Activated CD4-positive, alpha-beta memory T cell treated with anti-CD3 and anti-CD28 coated beads, Interleukin-2, amount 10 ng/mL, durations not matched to agents 7 days and 5 days (primary cell): ENCODE measurements around the gene EHF. TPM values are rescaled to one million over a fixed set of nuclear protein-coding genes. Genes with fewer than 3 reads are reported as not detected.

Experiments used
- CTCF ChIA-PET: fragments of 350-600 bp; sonication (Branson Sonifier 250); formaldehyde crosslinking; loops from one replicate; lab custom pipeline; 2021; ENCODE audit warnings: antibody characterized with exemption, inconsistent platforms; lab: Charles Lee
- POLR2A ChIA-PET: fragments of 350-600 bp; sonication (Branson Sonifier 250); formaldehyde crosslinking; loops from one replicate; lab custom pipeline; 2021; ENCODE audit warnings: antibody characterized with exemption; lab: Charles Lee
- DNase-seq: peaks from one replicate; pipeline ENCODE4 v3.0.0-alpha.2; 2020
- H3K27ac Mint-ChIP-seq: one replicate; pipeline ENCODE4 v1.8.0; 2021; ENCODE audit warnings: mild to moderate bottlenecking, mixed read lengths
- H3K27me3 Mint-ChIP-seq: one replicate; pipeline ENCODE4 v1.8.0; 2021; ENCODE audit warnings: mixed read lengths
- H3K36me3 Mint-ChIP-seq: one replicate; pipeline ENCODE4 v1.8.0; 2021; ENCODE audit warnings: low read depth, mixed read lengths
- H3K4me1 Mint-ChIP-seq: one replicate; pipeline ENCODE4 v1.8.0; 2021; ENCODE audit warnings: mixed read lengths
- H3K4me3 Mint-ChIP-seq: one replicate; pipeline ENCODE4 v1.8.0; 2021; ENCODE audit warnings: mild to moderate bottlenecking, mixed read lengths
- H3K9me3 Mint-ChIP-seq: one replicate; pipeline ENCODE4 v1.8.0; 2021; ENCODE audit warnings: mixed read lengths
- total RNA-seq, 2 experiments: library from RNA; stranded (reverse); gene quantifications; one replicate each; pipeline ENCODE4 v1.2.3, GENCODE V29; 2021

EHF gene
- total RNA-seq, 2 experiments from 2014 or later, result not detected

DNA sequence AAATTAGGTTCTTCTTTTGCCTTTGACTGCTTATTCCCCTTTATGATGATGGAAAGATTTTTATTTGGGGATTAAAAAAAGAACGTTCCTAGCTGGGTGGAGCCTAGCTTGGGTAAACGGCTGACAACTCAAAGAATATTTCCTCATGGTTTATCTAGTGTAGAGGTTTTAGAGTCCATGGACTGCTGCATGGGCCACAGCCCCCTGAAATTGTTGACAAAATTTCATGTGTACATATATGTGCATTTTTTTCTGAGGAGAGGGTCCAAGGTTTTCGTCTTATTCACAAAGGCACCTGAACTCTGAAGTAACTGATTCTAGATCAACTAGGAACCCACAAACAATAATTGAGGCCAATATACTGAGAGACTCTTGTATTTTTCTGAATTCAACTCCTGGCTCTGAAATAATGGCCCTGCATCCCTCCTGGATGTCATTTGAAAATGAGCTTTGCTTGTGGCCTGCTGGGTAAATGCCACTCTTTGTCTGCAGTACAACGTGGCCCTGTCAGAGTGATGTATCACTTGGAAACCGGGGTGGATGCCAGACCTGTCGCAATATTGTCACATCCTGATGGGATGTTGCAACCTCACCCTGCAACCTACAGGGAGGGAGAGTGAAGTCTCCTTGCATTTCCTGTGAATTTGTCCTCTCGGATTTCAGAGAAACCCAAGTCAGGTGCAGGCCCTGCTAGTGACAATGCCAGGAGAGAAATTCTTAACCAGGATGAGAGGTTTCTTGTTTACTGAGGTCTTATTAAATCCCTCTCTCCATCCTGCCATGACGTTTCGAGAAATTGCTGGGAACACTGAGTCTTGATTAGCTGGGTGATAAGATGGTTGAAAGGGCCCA is 33.8 kb downstream of the EHF start:
- peaks cover 20% of the 10 kb centered on the region for H3K4me1 Mint-ChIP-seq
- no peak overlapping the region for H3K27ac Mint-ChIP-seq
- peaks cover 63% of the 10 kb centered on the region for H3K27me3 Mint-ChIP-seq
- no peak for DNase-seq
- no peaks in the 10 kb centered on the region for H3K9me3 Mint-ChIP-seq
- no peaks in the 10 kb centered on the region for H3K36me3 Mint-ChIP-seq
- H3K4me3 Mint-ChIP-seq, result no peak overlapping the region
- POLR2A ChIA-PET, result no interaction called here
- CTCF ChIA-PET, result no interaction called here

DNA sequence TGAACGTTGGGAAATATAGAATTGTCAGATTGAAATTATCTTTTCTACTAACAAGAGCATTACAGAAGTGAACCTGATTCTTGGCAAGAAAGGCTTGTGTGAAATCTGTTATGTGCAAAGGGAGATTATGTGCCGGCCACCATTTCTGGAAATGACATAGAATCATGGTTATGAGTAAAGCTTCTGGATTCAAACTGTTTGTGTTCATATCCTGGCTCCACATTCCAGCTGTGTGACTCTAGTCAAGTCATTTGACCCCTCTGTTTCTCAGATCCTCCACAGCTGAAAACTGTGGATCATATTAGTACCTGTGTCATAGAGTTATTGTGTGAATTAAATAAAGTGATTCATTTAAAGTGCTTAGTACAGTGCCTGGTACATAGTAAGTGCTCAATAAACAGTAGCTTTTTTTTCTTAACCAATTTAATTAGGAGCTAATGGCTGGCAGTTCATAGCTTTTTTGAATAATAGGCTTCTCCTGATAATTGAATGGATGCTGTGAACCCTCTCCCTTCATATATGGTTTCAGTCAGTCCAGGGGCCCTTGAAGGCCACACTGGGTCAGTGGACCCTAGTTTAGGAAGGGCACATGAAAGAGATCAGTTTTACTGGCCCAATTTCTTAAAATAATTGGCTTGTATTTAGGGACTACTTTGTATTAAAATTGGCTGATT is 34.6 kb downstream of the EHF start:
- Mint-ChIP-seq H3K4me3 (no peak overlapping the region), H3K4me1 (peaks cover 13% of the 10 kb centered on the region), H3K9me3 (no peaks in the 10 kb centered on the region), H3K27me3 (peaks cover 66% of the 10 kb centered on the region), H3K27ac (no peak overlapping the region), H3K36me3 (no peaks in the 10 kb centered on the region)
- POLR2A ChIA-PET, result no interaction called here
- no peak for DNase-seq
- CTCF ChIA-PET, result no interaction called here

DNA sequence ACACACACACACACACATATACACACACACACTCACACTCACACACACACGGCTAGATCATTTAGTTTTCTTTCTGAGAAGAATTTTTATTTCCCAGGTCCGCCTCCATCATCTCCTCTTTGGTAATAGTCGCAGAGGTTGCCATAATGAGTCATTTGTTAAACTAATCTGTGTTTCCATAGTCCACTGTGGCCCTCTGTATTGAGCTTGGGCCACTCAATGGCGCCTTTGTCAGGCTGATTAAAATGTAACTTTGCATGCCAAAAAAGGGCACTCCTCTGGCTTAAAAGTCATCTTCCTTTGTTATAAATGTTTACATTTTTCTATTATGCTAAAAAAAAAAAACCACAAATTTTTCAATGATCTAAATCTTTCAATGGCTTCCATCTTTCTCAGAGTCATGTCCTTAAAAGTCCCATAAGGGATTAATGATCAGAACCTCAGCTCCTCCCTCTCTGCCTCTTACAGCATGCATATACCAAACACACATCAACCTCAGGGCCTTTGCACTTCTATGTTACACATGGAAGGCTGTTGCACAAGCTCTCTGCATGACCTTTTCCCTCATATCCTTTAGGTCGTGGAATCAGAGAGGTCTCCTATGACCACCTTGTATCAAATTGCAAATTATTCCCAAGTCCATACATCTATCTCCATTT is 35.3 kb downstream of the EHF start:
- Mint-ChIP-seq H3K4me1 (peaks cover 8% of the 10 kb centered on the region), H3K36me3 (no peaks in the 10 kb centered on the region), H3K27ac (no peak overlapping the region), H3K4me3 (no peak overlapping the region), H3K27me3 (peaks cover 71% of the 10 kb centered on the region), H3K9me3 (no peaks in the 10 kb centered on the region)
- CTCF ChIA-PET, result no interaction called here
- POLR2A ChIA-PET, result no interaction called here
- no peak for DNase-seq

DNA sequence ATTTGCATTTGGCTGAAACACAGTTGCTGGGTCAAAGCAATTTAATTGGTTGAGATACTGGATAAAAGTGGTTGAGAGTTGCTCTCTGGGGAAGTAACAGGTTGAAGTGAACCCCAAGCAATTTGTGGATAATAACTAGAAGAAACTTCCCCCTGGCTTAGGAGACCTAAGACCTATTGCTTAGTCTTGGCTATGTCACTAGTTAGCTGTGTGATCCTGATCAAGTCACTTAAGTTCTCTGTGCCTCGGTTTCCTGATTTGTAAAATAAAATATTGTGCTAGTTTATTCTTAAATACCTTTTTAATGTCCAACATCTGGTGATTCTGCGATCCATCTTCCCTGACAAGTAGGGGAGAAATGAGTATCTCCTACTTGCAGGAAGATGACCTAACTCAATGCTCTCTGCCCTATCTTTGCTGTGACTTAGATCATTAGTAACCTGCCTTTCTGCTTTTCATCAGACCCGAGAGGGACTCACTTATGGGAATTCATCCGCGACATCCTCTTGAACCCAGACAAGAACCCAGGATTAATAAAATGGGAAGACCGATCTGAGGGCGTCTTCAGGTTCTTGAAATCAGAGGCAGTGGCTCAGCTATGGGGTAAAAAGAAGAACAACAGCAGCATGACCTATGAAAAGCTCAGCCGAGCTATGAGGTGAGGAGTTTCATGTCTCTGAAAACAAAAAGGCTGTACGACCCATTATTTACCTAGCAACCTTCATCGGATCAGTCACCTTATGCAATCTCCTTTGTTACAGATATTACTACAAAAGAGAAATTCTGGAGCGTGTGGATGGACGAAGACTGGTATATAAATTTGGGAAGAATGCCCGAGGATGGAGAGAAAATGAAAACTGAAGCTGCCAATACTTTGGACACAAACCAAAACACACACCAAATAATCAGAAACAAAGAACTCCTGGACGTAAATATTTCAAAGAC is 37.5 kb downstream of the EHF start:
- peaks cover 70% of the 10 kb centered on the region for H3K27me3 Mint-ChIP-seq
- CTCF ChIA-PET, result no interaction called here
- POLR2A ChIA-PET, result no interaction called here

DNA sequence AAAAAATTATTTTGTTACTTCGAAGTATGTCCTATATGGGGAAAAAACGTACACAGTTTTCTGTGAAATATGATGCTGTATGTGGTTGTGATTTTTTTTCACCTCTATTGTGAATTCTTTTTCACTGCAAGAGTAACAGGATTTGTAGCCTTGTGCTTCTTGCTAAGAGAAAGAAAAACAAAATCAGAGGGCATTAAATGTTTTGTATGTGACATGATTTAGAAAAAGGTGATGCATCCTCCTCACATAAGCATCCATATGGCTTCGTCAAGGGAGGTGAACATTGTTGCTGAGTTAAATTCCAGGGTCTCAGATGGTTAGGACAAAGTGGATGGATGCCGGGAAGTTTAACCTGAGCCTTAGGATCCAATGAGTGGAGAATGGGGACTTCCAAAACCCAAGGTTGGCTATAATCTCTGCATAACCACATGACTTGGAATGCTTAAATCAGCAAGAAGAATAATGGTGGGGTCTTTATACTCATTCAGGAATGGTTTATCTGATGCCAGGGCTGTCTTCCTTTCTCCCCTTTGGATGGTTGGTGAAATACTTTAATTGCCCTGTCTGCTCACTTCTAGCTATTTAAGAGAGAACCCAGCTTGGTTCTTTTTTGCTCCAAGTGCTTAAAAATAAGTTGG is 38.3 kb downstream of the EHF start:
- no peaks in the 10 kb centered on the region for H3K36me3 Mint-ChIP-seq
- DNase-seq, result no peak
- POLR2A ChIA-PET, result no interaction called here
- H3K4me3 Mint-ChIP-seq, result no peak overlapping the region
- no peak overlapping the region for H3K27ac Mint-ChIP-seq
- CTCF ChIA-PET, result no interaction called here
- H3K9me3 Mint-ChIP-seq, result no peaks in the 10 kb centered on the region
- H3K4me1 Mint-ChIP-seq, result no peaks in the 10 kb centered on the region
- peaks cover 70% of the 10 kb centered on the region for H3K27me3 Mint-ChIP-seq

More for the DNA sequence above, 37.5 kb downstream of the EHF start:
- no peaks in the 10 kb centered on the region for H3K9me3 Mint-ChIP-seq
- no peak overlapping the region for H3K4me3 Mint-ChIP-seq
- H3K27ac Mint-ChIP-seq, result no peak overlapping the region
- DNase-seq, result no peak
- H3K4me1 Mint-ChIP-seq, result no peaks in the 10 kb centered on the region
- no peaks in the 10 kb centered on the region for H3K36me3 Mint-ChIP-seq

DNA sequence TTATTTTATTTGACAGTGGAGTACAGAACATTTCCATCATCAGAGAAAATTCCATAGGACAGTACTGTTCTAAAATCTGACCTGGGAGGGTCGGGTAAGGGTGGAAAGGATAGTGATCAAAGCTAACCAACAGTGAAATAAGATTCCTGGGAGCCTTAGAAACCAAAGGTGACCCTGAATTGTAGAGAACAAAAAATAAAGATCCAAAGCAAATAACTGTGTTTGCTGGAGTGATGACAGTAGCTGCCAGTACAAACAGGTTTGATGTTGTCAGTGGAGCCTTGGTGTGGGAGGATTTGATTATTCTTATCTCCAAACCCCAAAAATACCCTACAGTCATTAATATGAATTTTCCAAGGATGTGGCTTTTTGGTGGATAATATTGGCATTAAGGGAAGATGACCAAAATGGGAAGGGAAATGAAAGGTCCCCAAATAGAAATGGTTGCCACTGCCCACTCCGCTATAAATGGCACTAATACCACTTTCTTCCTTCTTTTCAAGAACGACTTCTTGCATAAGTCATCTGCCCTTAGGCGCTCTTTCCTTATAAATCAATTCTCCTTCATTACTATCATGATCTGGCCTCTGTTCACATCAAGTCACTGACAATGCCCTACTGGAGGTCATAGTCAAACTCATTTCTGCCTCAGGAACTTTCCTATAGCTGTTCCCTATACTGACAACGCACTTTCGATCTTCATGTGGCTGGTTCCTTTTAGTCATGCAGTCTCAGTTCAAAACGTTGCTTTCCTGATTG is 44.4 kb downstream of the EHF start:
- no peaks in the 10 kb centered on the region for H3K36me3 Mint-ChIP-seq
- H3K4me1 Mint-ChIP-seq, result peaks cover 6% of the 10 kb centered on the region
- CTCF ChIA-PET, result no interaction called here
- no peak overlapping the region for H3K4me3 Mint-ChIP-seq
- DNase-seq, result no peak
- POLR2A ChIA-PET, result no interaction called here
- H3K9me3 Mint-ChIP-seq, result no peaks in the 10 kb centered on the region
- H3K27ac Mint-ChIP-seq, result no peak overlapping the region
- H3K27me3 Mint-ChIP-seq, result peaks cover 52% of the 10 kb centered on the region

DNA sequence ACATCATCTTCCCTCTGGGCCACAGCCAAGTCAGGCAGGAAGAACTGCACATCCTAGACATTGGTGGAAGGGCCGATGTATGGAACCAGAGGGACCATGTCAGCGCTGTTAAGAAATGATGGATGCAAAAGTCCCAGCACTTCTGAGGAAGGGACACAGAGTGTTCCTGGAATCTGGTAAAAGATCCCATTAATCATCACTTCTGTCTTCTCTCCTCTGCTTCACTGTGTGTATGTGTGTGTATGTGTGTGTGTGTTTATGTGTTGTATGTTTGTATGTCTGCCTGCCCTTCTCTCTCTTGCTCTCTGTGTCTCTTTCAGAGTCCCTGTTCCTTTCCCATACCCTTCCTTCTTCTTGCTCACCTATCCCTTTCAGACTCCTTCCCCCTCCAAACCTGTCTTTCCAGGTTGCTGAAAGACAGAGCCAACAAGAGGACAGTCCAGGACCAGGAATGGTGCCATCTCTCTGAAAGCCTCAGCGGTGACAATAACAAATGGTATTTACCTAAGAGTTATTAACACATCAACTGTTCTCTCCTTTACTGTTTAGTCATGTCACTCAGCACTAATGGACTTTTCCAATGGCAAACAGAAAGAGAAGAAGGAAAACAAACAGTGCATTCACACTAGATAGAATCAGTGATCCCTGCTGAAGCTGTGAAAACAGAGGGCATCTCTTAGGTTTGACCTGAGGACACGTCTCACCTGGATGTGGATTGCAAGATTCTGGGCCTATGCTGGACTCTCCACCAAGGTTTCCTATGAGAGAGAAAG is 47.1 kb downstream of the EHF start:
- Mint-ChIP-seq H3K4me3 (no peak overlapping the region), H3K9me3 (no peaks in the 10 kb centered on the region), H3K36me3 (no peaks in the 10 kb centered on the region), H3K27ac (no peak overlapping the region), H3K4me1 (peaks cover 6% of the 10 kb centered on the region), H3K27me3 (peaks cover 45% of the 10 kb centered on the region)
- CTCF ChIA-PET, result no interaction called here
- no peak for DNase-seq
- POLR2A ChIA-PET, result no interaction called here

DNA sequence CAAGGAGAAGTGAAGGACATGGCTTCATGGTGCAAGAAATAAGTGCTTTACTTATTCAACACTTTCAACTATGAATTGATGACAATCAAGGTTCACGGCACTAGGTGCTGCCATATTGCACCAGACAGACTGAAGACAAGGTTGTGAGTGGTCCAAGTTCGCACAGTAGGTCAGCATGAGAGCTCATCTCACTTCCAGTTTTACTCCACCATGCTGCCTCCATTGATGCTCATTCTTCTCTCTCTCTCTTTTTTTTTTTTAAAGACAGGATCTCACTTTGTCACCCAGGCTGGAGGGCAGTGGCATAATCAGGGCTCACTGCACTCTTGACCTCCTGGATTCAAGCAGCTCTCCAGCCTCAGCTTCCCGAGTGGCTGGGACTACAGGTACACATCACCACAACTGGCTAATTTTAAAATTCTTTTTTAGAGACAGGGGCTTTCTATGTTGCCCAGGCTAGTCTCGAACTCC is 47.7 kb downstream of the EHF start:
- Mint-ChIP-seq H3K9me3 (no peaks in the 10 kb centered on the region), H3K4me3 (no peak overlapping the region), H3K4me1 (peaks cover 6% of the 10 kb centered on the region), H3K36me3 (no peaks in the 10 kb centered on the region), H3K27me3 (peaks cover 42% of the 10 kb centered on the region), H3K27ac (no peak overlapping the region)
- DNase-seq, result no peak
- ChIA-PET POLR2A (no interaction called here), CTCF (no interaction called here)

DNA sequence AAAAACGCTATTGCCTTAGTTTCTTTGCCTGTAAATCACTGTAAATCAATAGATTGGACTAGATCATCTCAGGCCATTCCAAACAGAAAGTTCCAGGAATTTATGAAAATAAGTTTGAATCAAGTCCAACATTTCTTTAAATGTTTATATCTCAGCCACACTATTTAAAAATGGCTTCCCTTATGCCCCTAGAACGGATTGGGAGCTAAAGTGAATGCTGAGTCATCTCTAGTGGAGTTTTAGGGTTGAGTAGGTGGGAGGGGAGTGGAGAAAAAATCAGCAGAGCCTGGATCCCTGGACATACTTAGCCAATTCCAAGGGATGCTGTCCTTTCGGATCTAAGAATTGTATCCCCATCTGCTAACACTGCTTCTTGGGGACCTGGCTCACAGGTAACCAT is 48.6 kb downstream of the EHF start:
- CTCF ChIA-PET, result no interaction called here
- Mint-ChIP-seq H3K27me3 (peaks cover 45% of the 10 kb centered on the region), H3K9me3 (no peaks in the 10 kb centered on the region)

DNA sequence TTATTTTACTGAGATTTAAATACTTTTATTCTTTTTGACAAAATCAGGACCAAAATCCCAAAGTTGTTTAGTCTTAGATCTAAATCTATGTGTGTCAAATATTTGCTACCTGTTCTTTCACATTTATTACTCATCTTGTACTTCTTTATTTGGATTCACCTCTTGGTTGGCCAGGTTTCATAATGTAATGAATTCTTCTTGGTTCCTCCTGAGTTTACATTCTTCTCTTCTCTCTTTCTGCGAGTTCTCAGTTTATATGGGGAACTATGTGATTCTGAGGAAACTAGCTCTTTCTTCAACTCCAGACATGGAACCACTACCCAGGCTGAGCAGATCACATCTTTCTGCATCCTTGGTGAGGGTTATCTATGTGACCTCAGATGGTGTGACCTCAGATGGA is 50.2 kb downstream of the EHF start:
- CTCF ChIA-PET, result no interaction called here
- Mint-ChIP-seq H3K27ac (no peak overlapping the region), H3K4me3 (no peak overlapping the region), H3K4me1 (peaks cover 6% of the 10 kb centered on the region), H3K36me3 (no peaks in the 10 kb centered on the region), H3K9me3 (no peaks in the 10 kb centered on the region), H3K27me3 (peaks cover 51% of the 10 kb centered on the region)
- POLR2A ChIA-PET, result no interaction called here
- DNase-seq, result no peak

More for the DNA sequence above, 48.6 kb downstream of the EHF start:
- POLR2A ChIA-PET, result no interaction called here
- DNase-seq, result no peak
- Mint-ChIP-seq H3K4me1 (peaks cover 6% of the 10 kb centered on the region), H3K27ac (no peak overlapping the region), H3K36me3 (no peaks in the 10 kb centered on the region), H3K4me3 (no peak overlapping the region)

DNA sequence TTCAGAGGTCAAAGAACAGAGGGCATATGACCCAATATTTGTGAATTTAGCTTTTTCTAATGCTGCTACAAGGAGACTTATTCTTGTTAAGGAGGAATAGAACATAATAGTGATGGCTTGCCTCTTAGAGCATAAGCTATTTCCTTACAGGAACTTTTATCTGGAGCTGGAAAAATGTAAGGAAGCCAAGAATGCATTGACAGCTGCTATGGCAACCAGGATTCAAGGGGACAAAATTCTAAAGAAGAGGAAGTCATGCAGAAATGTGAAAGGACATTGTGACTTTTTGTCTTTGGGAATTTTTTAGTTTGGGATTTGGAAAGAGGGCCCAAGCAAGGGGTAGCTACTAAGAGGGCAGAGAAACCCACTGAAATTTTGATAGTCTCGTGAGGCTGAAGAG is 51.1 kb downstream of the EHF start:
- H3K4me3 Mint-ChIP-seq, result no peak overlapping the region
- H3K9me3 Mint-ChIP-seq, result no peaks in the 10 kb centered on the region
- no peak overlapping the region for H3K27ac Mint-ChIP-seq
- CTCF ChIA-PET, result no interaction called here
- peaks cover 6% of the 10 kb centered on the region for H3K4me1 Mint-ChIP-seq
- H3K27me3 Mint-ChIP-seq, result peaks cover 51% of the 10 kb centered on the region
- no peak for DNase-seq
- H3K36me3 Mint-ChIP-seq, result no peaks in the 10 kb centered on the region
- POLR2A ChIA-PET, result no interaction called here
